IMR-90 (cell line): Measurements from ENCODE around the gene COL2A1. TPM values are rescaled to one million over a fixed set of nuclear protein-coding genes. Genes with fewer than 3 reads are reported as not detected.

Experiments used
- ATAC-seq: fragments of 200-7000 bp; cut with Tn5 transposase; 2 replicates; pipeline ENCODE4 v1.9.1; 2020; ENCODE audit warnings: low read depth, mild to moderate bottlenecking, moderate library complexity
- BruUV-seq: library from RNA; stranded (reverse); fragments of 400-500 nt; replicated peaks from 2 replicates; lab custom pipeline; 2021; lab: Mats Ljungman, UMichigan
- CTCF ChIA-PET: fragments of 300-600 bp; formaldehyde crosslinking; extraction: SDS; loops from one replicate; lab custom pipeline; 2021; ENCODE audit warnings: antibody characterized with exemption; lab: Yijun Ruan, JAX
- POLR2A ChIA-PET: fragments of 300-600 bp; sonication (Branson Sonifier 250); formaldehyde crosslinking; loops from one replicate; lab custom pipeline; 2022; ENCODE audit warnings: antibody characterized with exemption; ENCODE audit not compliant: unreplicated experiment; lab: Charles Lee
- DNase-seq: peaks from one replicate; pipeline ENCODE4 v3.0.0; 2013
- H2AFZ ChIP-seq: replicated peaks from 2 replicates; pipeline ENCODE3; 2013; ENCODE audit warnings: low read length, mild to moderate bottlenecking; ENCODE audit not compliant: poor library complexity
- H2AK5ac ChIP-seq: 2 replicates; pipeline ENCODE4 v1.6.1; 2013; ENCODE audit warnings: low read depth, low read length, inconsistent platforms
- H2AK9ac ChIP-seq: replicated peaks from 2 replicates; pipeline ENCODE3; 2013; ENCODE audit warnings: mild to moderate bottlenecking, low read depth, low read length, moderate library complexity; ENCODE audit not compliant: poor library complexity
- H2BK120ac ChIP-seq: 2 replicates; pipeline ENCODE4 v1.6.1; 2013; ENCODE audit warnings: low read depth, low read length, inconsistent platforms
- H2BK15ac ChIP-seq: 3 replicates; pipeline ENCODE4 v1.6.1; 2013; ENCODE audit warnings: low read depth, low read length, inconsistent platforms
- H2BK20ac ChIP-seq: 2 replicates; pipeline ENCODE4 v1.6.1; 2013; ENCODE audit warnings: low read depth, mild to moderate bottlenecking, inconsistent platforms, low read length, moderate library complexity
- H2BK5ac ChIP-seq: 2 replicates; pipeline ENCODE4 v1.6.1; 2013; ENCODE audit warnings: mild to moderate bottlenecking, low read depth, low read length, inconsistent platforms; ENCODE audit not compliant: poor library complexity, severe bottlenecking
- H3K14ac ChIP-seq: replicated peaks from 2 replicates; pipeline ENCODE4 v1.6.1; 2013; ENCODE audit warnings: low read depth, low read length, inconsistent platforms
- H3K18ac ChIP-seq: 2 replicates; pipeline ENCODE4 v1.6.1; 2013; ENCODE audit warnings: low read depth, low read length, control low read depth
- H3K23ac ChIP-seq: 2 replicates; pipeline ENCODE4 v1.6.1; 2013; ENCODE audit warnings: low read depth, low read length, inconsistent platforms
- H3K27ac ChIP-seq: 2 replicates; pipeline ENCODE4 v1.5.1; 2013; ENCODE audit warnings: mild to moderate bottlenecking, control low read depth, low read length; ENCODE audit not compliant: insufficient read depth
- H3K27me3 ChIP-seq: 2 replicates; pipeline ENCODE4 v1.6.1; 2013; ENCODE audit warnings: low read length; ENCODE audit not compliant: control insufficient read depth, insufficient read depth
- H3K36me3 ChIP-seq: 2 replicates; pipeline ENCODE4 v1.6.1; 2013; ENCODE audit warnings: low read length, mixed read lengths; ENCODE audit not compliant: control insufficient read depth, insufficient read depth
- H3K4ac ChIP-seq: 2 replicates; pipeline ENCODE4 v1.6.1; 2013; ENCODE audit warnings: low read depth, low read length, inconsistent platforms
- H3K4me1 ChIP-seq: 2 replicates; pipeline ENCODE4 v1.6.1; 2013; ENCODE audit warnings: low read length, mixed read lengths; ENCODE audit not compliant: control insufficient read depth, insufficient read depth
- H3K4me2 ChIP-seq: 2 replicates; pipeline ENCODE4 v1.6.1; 2013; ENCODE audit warnings: low read depth, mild to moderate bottlenecking, control low read depth, low read length, moderate library complexity
- H3K4me3 ChIP-seq: 2 replicates; pipeline ENCODE4 v1.5.1; 2013; ENCODE audit warnings: low read depth, mild to moderate bottlenecking, control low read depth, low read length, moderate library complexity; ENCODE audit not compliant: insufficient read depth
- H3K56ac ChIP-seq: 2 replicates; pipeline ENCODE4 v1.6.1; 2013; ENCODE audit warnings: low read length, inconsistent platforms; ENCODE audit not compliant: insufficient read depth; ENCODE audit errors: extremely low read depth
- H3K79me1 ChIP-seq, 2 experiments: 2 replicates each; pipeline ENCODE4 v1.6.1; 2013; ENCODE audit warnings: low read length in 2 of 2, inconsistent platforms in 1 of 2, low read depth in 1 of 2
- H3K9ac ChIP-seq: 2 replicates; pipeline ENCODE4 v1.6.1; 2013; ENCODE audit warnings: low read depth, low read length, control low read depth
- H3K9me1 ChIP-seq: 2 replicates; pipeline ENCODE4 v1.6.1; 2013; ENCODE audit warnings: low read length, inconsistent platforms; ENCODE audit not compliant: insufficient read depth
- H3K9me3 ChIP-seq: 2 replicates; pipeline ENCODE4 v1.6.1; 2013; ENCODE audit warnings: low read length; ENCODE audit not compliant: control insufficient read depth, insufficient read depth
- H4K20me1 ChIP-seq: 2 replicates; pipeline ENCODE4 v1.6.1; 2013; ENCODE audit warnings: low read length, inconsistent platforms; ENCODE audit not compliant: insufficient read depth
- H4K5ac ChIP-seq: 2 replicates; pipeline ENCODE4 v1.6.1; 2013; ENCODE audit warnings: mild to moderate bottlenecking, low read depth, low read length, control low read depth
- H4K8ac ChIP-seq, 2 experiments: 2 replicates each; pipeline ENCODE4 v1.6.1; 2013; ENCODE audit warnings: low read depth in 2 of 2, low read length in 2 of 2, control low read depth in 1 of 2, inconsistent platforms in 1 of 2
- H4K91ac ChIP-seq: 2 replicates; pipeline ENCODE4 v1.6.1; 2013; ENCODE audit warnings: low read depth, low read length, inconsistent platforms; ENCODE audit not compliant: insufficient read depth
- BHLHE40 ChIP-seq: fragments of 150-350 bp; IDR thresholded peaks from 2 replicates; pipeline ENCODE4 v1.6.1; 2016; ENCODE audit warnings: mild to moderate bottlenecking, low read depth, low read length
- CHD1 ChIP-seq: IDR thresholded peaks from 2 replicates; pipeline ENCODE4 v1.6.1; 2012; ENCODE audit warnings: low read depth, low read length, improper control_type of control experiment
- ELK1 ChIP-seq: fragments of 150-350 bp; IDR thresholded peaks from 2 replicates; pipeline ENCODE4 v1.6.1; 2016; ENCODE audit warnings: low read depth, mild to moderate bottlenecking, low read length, moderate library complexity, borderline replicate concordance
- FOS ChIP-seq: fragments of 150-350 bp; IDR thresholded peaks from 2 replicates; pipeline ENCODE4 v1.6.1; 2016; ENCODE audit warnings: low read depth, low read length
- MAFK ChIP-seq: IDR thresholded peaks from 2 replicates; pipeline ENCODE4 v1.6.1; 2012; ENCODE audit warnings: low read depth, low read length, improper control_type of control experiment
- MAZ ChIP-seq: IDR thresholded peaks from 2 replicates; pipeline ENCODE4 v1.6.1; 2012; ENCODE audit warnings: low read depth, mild to moderate bottlenecking, low read length, improper control_type of control experiment, moderate library complexity, borderline replicate concordance
- MXI1 ChIP-seq: IDR thresholded peaks from 2 replicates; pipeline ENCODE4 v1.6.1; 2012; ENCODE audit warnings: low read depth, mild to moderate bottlenecking, low read length, moderate library complexity, borderline replicate concordance
- POLR2A ChIP-seq: IDR thresholded peaks from 2 replicates; pipeline ENCODE4 v1.6.1; 2012; ENCODE audit warnings: mild to moderate bottlenecking, low read depth, low read length
- RAD21 ChIP-seq: IDR thresholded peaks from 2 replicates; pipeline ENCODE4 v1.6.1; 2012; ENCODE audit warnings: low read length, improper control_type of control experiment
- RCOR1 ChIP-seq: IDR thresholded peaks from 2 replicates; pipeline ENCODE4 v1.6.1; 2012; ENCODE audit warnings: mild to moderate bottlenecking, low read length, improper control_type of control experiment; ENCODE audit not compliant: insufficient replicate concordance
- RFX5 ChIP-seq: IDR thresholded peaks from 2 replicates; pipeline ENCODE4 v1.8.0; 2012; ENCODE audit warnings: low read depth, mild to moderate bottlenecking, low read length, moderate library complexity
- SMC3 ChIP-seq: fragments of 150-350 bp; IDR thresholded peaks from 2 replicates; pipeline ENCODE4 v1.6.1; 2016; ENCODE audit warnings: low read depth, mild to moderate bottlenecking, antibody characterized with exemption, low read length, moderate library complexity
- WGBS, 2 experiments: methylation state at CpG; one replicate each; pipeline versions ENCODE4 v1.1.5 to v1.1.7; 2013; ENCODE audit warnings: missing lambda C conversion rate in 2 of 2; ENCODE audit not compliant: insufficient read length in 1 of 2; ENCODE audit errors: extremely low coverage in 2 of 2; 5-methylcytosine and 5-hydroxymethylcytosine counted together
- dilution Hi-C: fragments of 300-500 bp; cut with HindIII; formaldehyde crosslinking; loops from one replicate; pipeline ENCODE4 v1.14.3; 2018; ENCODE audit warnings: low sequenced_read_pairs; ENCODE audit not compliant: unreplicated experiment
- in situ Hi-C: fragments of 300-500 bp; cut with MboI; formaldehyde crosslinking; loops from 3 replicates; pipeline ENCODE4 v1.14.3; 2019; ENCODE audit warnings: low sequenced_read_pairs, inconsistent platforms, mixed read lengths
- intact Hi-C: fragments of 100-400 bp; cut with micrococcal nuclease; formaldehyde crosslinking; loops from 2 replicates; pipeline ENCODE4 v1.10.0; 2022
- polyA plus RNA-seq, 3 experiments: library from polyadenylated mRNA; depleted of rRNA; stranded (reverse); fragments of >200 nt; gene quantifications; 2 replicates each; pipeline ENCODE4 v1.2.3, GENCODE V29; 2012; ENCODE audit warnings: low replicate concordance in 1 of 3
- total RNA-seq: library from RNA; depleted of rRNA; stranded (reverse); fragments of >200 nt; gene quantifications from 2 replicates; pipeline ENCODE4 v1.2.3, GENCODE V29; 2012
- TF ChIP-seq, protein P1 (sequence below): fragments of 150-350 bp; IDR thresholded peaks from 2 replicates; pipeline ENCODE4 v1.6.1; 2017; ENCODE audit warnings: mild to moderate bottlenecking, antibody characterized with exemption, low read length, low read depth
- TF ChIP-seq, protein P2 (sequence below): conservative IDR thresholded peaks from 2 replicates; pipeline ENCODE4 v1.5.1; 2012; ENCODE audit warnings: mild to moderate bottlenecking, low read depth, low read length, improper control_type of control experiment

COL2A1 gene
- total and polyA plus RNA-seq, 2 of the 4 experiments (the other 2 are of a cell fraction): 0.05 TPM; not detected in 1

- no peaks in the 10 kb centered on the region for H3K79me1 ChIP-seq
- H3K9ac ChIP-seq: no peak overlapping the region
- peaks cover 56% of the 10 kb centered on the region for H3K27me3 ChIP-seq
- no peaks in the 10 kb centered on the region for H4K20me1 ChIP-seq
- no peak overlapping the region for H3K23ac ChIP-seq
- TF ChIP-seq BHLHE40: no peak
- no peak for TF ChIP-seq CHD1
- no peak for TF ChIP-seq SMC3
- TF ChIP-seq, protein P1, sequence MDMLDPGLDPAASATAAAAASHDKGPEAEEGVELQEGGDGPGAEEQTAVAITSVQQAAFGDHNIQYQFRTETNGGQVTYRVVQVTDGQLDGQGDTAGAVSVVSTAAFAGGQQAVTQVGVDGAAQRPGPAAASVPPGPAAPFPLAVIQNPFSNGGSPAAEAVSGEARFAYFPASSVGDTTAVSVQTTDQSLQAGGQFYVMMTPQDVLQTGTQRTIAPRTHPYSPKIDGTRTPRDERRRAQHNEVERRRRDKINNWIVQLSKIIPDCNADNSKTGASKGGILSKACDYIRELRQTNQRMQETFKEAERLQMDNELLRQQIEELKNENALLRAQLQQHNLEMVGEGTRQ: no peak
- TF ChIP-seq RAD21: no peak
- TF ChIP-seq, protein P2, sequence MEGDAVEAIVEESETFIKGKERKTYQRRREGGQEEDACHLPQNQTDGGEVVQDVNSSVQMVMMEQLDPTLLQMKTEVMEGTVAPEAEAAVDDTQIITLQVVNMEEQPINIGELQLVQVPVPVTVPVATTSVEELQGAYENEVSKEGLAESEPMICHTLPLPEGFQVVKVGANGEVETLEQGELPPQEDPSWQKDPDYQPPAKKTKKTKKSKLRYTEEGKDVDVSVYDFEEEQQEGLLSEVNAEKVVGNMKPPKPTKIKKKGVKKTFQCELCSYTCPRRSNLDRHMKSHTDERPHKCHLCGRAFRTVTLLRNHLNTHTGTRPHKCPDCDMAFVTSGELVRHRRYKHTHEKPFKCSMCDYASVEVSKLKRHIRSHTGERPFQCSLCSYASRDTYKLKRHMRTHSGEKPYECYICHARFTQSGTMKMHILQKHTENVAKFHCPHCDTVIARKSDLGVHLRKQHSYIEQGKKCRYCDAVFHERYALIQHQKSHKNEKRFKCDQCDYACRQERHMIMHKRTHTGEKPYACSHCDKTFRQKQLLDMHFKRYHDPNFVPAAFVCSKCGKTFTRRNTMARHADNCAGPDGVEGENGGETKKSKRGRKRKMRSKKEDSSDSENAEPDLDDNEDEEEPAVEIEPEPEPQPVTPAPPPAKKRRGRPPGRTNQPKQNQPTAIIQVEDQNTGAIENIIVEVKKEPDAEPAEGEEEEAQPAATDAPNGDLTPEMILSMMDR: no peak
- no peak for TF ChIP-seq FOS
- TF ChIP-seq POLR2A: no peak
- TF ChIP-seq MAZ: no peak
- TF ChIP-seq MXI1: no peak
- TF ChIP-seq RCOR1: no peak
- TF ChIP-seq RFX5: no peak
- no peak for TF ChIP-seq ELK1
- TF ChIP-seq MAFK: no peak
- no peak overlapping the region for H2BK5ac ChIP-seq
- intact Hi-C loops (no loop called here), dilution Hi-C loops (no loop called here), in situ Hi-C loops (no loop called here)
- no peak overlapping the region for H2BK120ac ChIP-seq
- no peak overlapping the region for H2BK15ac ChIP-seq
- H4K91ac ChIP-seq: no peak overlapping the region
- H3K4me3 ChIP-seq: no peak overlapping the region
- no peaks in the 10 kb centered on the region for H3K9me1 ChIP-seq
- no peak overlapping the region for H2AK9ac ChIP-seq
- 0 out of 2 replicates have a peak, but pooled peaks have one; percentile 8 for ATAC-seq
- H4K5ac ChIP-seq: no peak overlapping the region
- H3K4me2 ChIP-seq: no peak overlapping the region
- H4K8ac ChIP-seq: no peak overlapping the region
- DNase-seq: no peak
- BruUV-seq: no TSS peak
- no peaks in the 10 kb centered on the region; the same call in 1 of the 2 replicates for H3K4me1 ChIP-seq
- ChIA-PET CTCF (interaction anchor here (0.5 to 0.9 kb wide), 3 partner anchors 10 to 94 kb away, joined by 3 to 4 read pairs (median 3); no protein-coding TSS in a partner anchor), POLR2A (no interaction called here)
- WGBS, 2 experiments: 49% methylated on average over 5 of the region's 13 CpGs; no CpG with 5 or more reads in 1 of the 2 experiments
- no peaks in the 10 kb centered on the region for H3K9me3 ChIP-seq
- no peak overlapping the region for H3K14ac ChIP-seq
- H2BK20ac ChIP-seq: no peak overlapping the region
- no peak overlapping the region for H3K18ac ChIP-seq
- H2AFZ ChIP-seq: no peak overlapping the region
- H3K27ac ChIP-seq: no peak overlapping the region
- H3K36me3 ChIP-seq: no peaks in the 10 kb centered on the region
- H3K56ac ChIP-seq: no peak overlapping the region
- no peak overlapping the region for H3K4ac ChIP-seq
- no peak overlapping the region for H2AK5ac ChIP-seq
Measured at GRCh38 chr12:47991106-47992061, 12.9 kb downstream of the COL2A1 start.
